OCI-LY3 (cell line): ENCODE data around the gene PCDHGA6.

ENCODE experiments used
- CTCF ChIP-seq: fragments of 200-600, 300-600 bp; sonication (generic); IDR thresholded peaks from 2 replicates; pipeline ENCODE4 v1.5.1; 2014; ENCODE audit warnings: antibody characterized with exemption, low read length, low read depth
- EZH2phosphoT487 ChIP-seq: fragments of 200-600 bp; shearing (Covaris generic); IDR thresholded peaks from 2 replicates; pipeline ENCODE4 v1.6.1; 2018; ENCODE audit warnings: antibody characterized with exemption, mixed run types, low read depth

- no peak for TF ChIP-seq CTCF
- no peak for TF ChIP-seq EZH2phosphoT487
Observed at GRCh38 chr5:141421489-141421855, 47.8 kb downstream of the PCDHGA6 start.
